ENCODE data around the gene WNK2. TPM values are rescaled to one million over a fixed set of nuclear protein-coding genes. Genes with fewer than 3 reads are reported as not detected.

The WNK2 gene
- total RNA-seq, 1 donor from 2014 or later, result 218 TPM

DNA sequence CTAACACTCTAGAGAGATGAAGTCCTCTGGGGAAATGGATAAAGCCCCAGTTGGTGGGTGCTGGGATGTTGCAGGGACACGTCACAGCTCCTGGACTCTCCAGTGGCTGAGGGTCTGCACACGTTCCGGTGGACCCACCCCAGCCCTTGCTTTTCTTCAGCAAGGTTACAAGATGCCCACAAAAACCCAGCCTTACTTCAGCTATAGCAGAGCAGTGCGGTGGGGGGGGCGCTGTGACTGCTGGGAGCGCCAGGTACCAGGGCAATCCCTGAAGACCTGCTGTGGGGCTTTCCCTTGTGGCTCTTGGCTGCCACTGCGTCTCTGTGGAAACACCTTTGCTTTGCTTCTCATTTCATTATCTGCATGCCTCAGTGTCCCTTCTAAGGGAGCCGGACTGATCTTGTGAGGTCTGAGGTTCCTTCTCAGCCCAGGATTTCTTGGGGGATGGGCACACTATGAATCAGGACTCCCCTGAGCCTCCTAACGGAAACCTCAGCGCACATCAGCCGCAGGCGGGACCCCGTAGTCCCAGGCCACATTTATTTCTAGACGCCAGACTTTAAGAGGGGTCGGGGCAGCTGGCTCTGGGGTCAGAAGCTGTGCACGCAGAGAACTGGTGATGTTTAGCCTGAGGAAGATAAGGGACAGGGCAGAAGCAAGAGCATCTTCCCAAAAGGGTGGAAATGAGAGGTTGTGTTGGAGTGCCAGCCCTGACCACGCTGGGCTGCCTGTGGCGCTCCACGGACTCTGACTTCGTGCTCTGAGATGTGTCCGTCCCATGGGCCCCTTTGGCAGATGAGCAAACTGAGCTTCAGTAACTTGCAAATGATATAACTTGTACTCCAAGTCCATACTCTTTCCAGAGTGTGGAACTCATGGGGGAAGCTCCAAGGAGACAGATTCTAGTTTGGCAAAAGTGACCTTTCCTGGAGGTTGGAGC lies 106.8 kb downstream of the WNK2 start:
- intact Hi-C loops (cut with micrococcal nuclease), result no loop called here
- no peak overlapping the region for H3K4me3 ChIP-seq
- no peak overlapping the region for H3K27ac ChIP-seq (replicated peaks)
- H3K27me3 ChIP-seq (ENCODE audit: low read depth), result peaks cover 11% of the 10 kb centered on the region
- H3K4me1 ChIP-seq, result peaks cover 29% of the 10 kb centered on the region
- no peak for TF ChIP-seq CTCF (IDR thresholded peaks at IDR 0.05; ENCODE audit: borderline replicate concordance)
- no peak for DNase-seq
- H3K36me3 ChIP-seq, result peaks cover 8% of the 10 kb centered on the region
- H3K9me3 ChIP-seq (replicated peaks), result no peaks in the 10 kb centered on the region

- peaks cover 29% of the 10 kb centered on the region for H3K4me1 ChIP-seq
- no peak for TF ChIP-seq CTCF (IDR thresholded peaks at IDR 0.05; ENCODE audit: borderline replicate concordance)
- no peak overlapping the region for H3K4me3 ChIP-seq
- H3K27me3 ChIP-seq (ENCODE audit: low read depth), result peaks cover 11% of the 10 kb centered on the region
- H3K27ac ChIP-seq (replicated peaks), result no peak overlapping the region
- intact Hi-C loops (cut with micrococcal nuclease), result no loop called here
- no peaks in the 10 kb centered on the region for H3K9me3 ChIP-seq (replicated peaks)
- peaks cover 8% of the 10 kb centered on the region for H3K36me3 ChIP-seq
- no peak for DNase-seq
Observed at GRCh38 chr9:93291536-93292287, 107.8 kb downstream of the WNK2 start.

- intact Hi-C loops (cut with micrococcal nuclease), result no loop called here
Observed at GRCh38 chr9:93292288-93292615, 108.3 kb downstream of the WNK2 start.

GRCh38 chr9:93292664-93293328 lies 108.9 kb downstream of the WNK2 start:
- H3K4me1 ChIP-seq, result peaks cover 29% of the 10 kb centered on the region
- TF ChIP-seq CTCF (IDR thresholded peaks at IDR 0.05; ENCODE audit: borderline replicate concordance), result no peak
- H3K4me3 ChIP-seq, result no peak overlapping the region
- peaks cover 15% of the 10 kb centered on the region for H3K27me3 ChIP-seq (ENCODE audit: low read depth)
- H3K27ac ChIP-seq (replicated peaks), result no peak overlapping the region
- intact Hi-C loops (cut with micrococcal nuclease), result no loop called here
- H3K36me3 ChIP-seq, result peaks cover 9% of the 10 kb centered on the region
- H3K9me3 ChIP-seq (replicated peaks), result no peaks in the 10 kb centered on the region
- DNase-seq, result no peak

More at GRCh38 chr9:93292288-93292615, 108.3 kb downstream of the WNK2 start:
- H3K9me3 ChIP-seq (replicated peaks), result no peaks in the 10 kb centered on the region
- no peak for DNase-seq
- peaks cover 11% of the 10 kb centered on the region for H3K27me3 ChIP-seq (ENCODE audit: low read depth)
- H3K36me3 ChIP-seq, result peaks cover 8% of the 10 kb centered on the region
- H3K27ac ChIP-seq (replicated peaks), result no peak overlapping the region
- H3K4me3 ChIP-seq, result no peak overlapping the region
- peaks cover 29% of the 10 kb centered on the region for H3K4me1 ChIP-seq
- TF ChIP-seq CTCF (IDR thresholded peaks at IDR 0.05; ENCODE audit: borderline replicate concordance), result no peak

GRCh38 chr9:93294011-93294410 lies 110.1 kb downstream of the WNK2 start:
- no peak for DNase-seq
- intact Hi-C loops (cut with micrococcal nuclease), result no loop called here
- peaks cover 30% of the 10 kb centered on the region for H3K4me1 ChIP-seq
- H3K36me3 ChIP-seq, result peaks cover 13% of the 10 kb centered on the region
- no peaks in the 10 kb centered on the region for H3K9me3 ChIP-seq (replicated peaks)
- no peak overlapping the region for H3K27ac ChIP-seq (replicated peaks)
- H3K27me3 ChIP-seq (ENCODE audit: low read depth), result peaks cover 16% of the 10 kb centered on the region
- no peak overlapping the region for H3K4me3 ChIP-seq
- TF ChIP-seq CTCF (IDR thresholded peaks at IDR 0.05; ENCODE audit: borderline replicate concordance), result no peak

Measured in left ventricle myocardium inferior (tissue), 1 donor.